GM18867 (cell line): ENCODE data around the gene IL18R1.
"Not testable (repeated sequence)": the region's sequence is repeated elsewhere in the genome, so short reads cannot be mapped to it uniquely, and the experiment has no call there.

Experiments used
- ATAC-seq: cut with Tn5 transposase; IDR thresholded peaks from one replicate; pipeline ENCODE4 v1.9.1; 2021; ENCODE audit warnings: mild to moderate bottlenecking, moderate library complexity; ENCODE audit not compliant: unreplicated experiment

IL18R1 gene

GRCh38 chr2:102355526-102356380 lies at the start of gene IL18R1:
TSS of gene IL18R1 (plus strand) at chr2:102355796. CDS start at chr2:102362661, 6,865 bp downstream.
- ATAC-seq = peak; percentile 95

GRCh38 chr2:102306125-102306524 lies 49.5 kb upstream of the IL18R1 start:
- ATAC-seq = no peak

GRCh38 chr2:102310964-102311640 lies 44.5 kb upstream of the IL18R1 start, which contains the start of gene IL1RL1:
TSS of gene IL1RL1 (plus strand) at chr2:102311563. CDS start at chr2:102338265, 26,702 bp downstream.
- ATAC-seq = no peak

GRCh38 chr2:102313025-102313424 lies 42.6 kb upstream of the IL18R1 start:
- ATAC-seq = no peak

GRCh38 chr2:102313471-102313870 lies 42.1 kb upstream of the IL18R1 start:
- no peak for ATAC-seq

- ATAC-seq = no peak
Measured at GRCh38 chr2:102313950-102314349, 41.6 kb upstream of the IL18R1 start.

- ATAC-seq = no peak
Measured at GRCh38 chr2:102315921-102316320, 39.7 kb upstream of the IL18R1 start.

- no peak for ATAC-seq
Measured at GRCh38 chr2:102317715-102318114, 37.9 kb upstream of the IL18R1 start.

GRCh38 chr2:102318437-102318836 lies 37.2 kb upstream of the IL18R1 start:
- ATAC-seq = no peak

GRCh38 chr2:102321941-102322719 lies 33.5 kb upstream of the IL18R1 start:
- ATAC-seq = no peak

GRCh38 chr2:102324914-102325313 lies 30.7 kb upstream of the IL18R1 start:
- not testable (repeated sequence) for ATAC-seq

GRCh38 chr2:102331311-102331980 lies 24.1 kb upstream of the IL18R1 start:
- ATAC-seq = no peak

GRCh38 chr2:102334486-102334885 lies 21.1 kb upstream of the IL18R1 start:
- ATAC-seq = no peak

GRCh38 chr2:102335871-102336366 lies 19.7 kb upstream of the IL18R1 start:
- ATAC-seq = no peak

GRCh38 chr2:102336502-102336945 lies 19.1 kb upstream of the IL18R1 start:
- no peak for ATAC-seq

GRCh38 chr2:102337012-102337411 lies 18.6 kb upstream of the IL18R1 start:
- no peak for ATAC-seq

GRCh38 chr2:102337481-102338386 lies 17.9 kb upstream of the IL18R1 start:
- ATAC-seq = no peak

- ATAC-seq = no peak
Measured at GRCh38 chr2:102340778-102341177, 14.8 kb upstream of the IL18R1 start.

- no peak for ATAC-seq
Measured at GRCh38 chr2:102342888-102343287, 12.7 kb upstream of the IL18R1 start.
